HG02798 (cell line): ENCODE results near the gene DBNL.
A peak's percentile ranks its signal among the peaks of the same experiment; 100 is the strongest.

Source experiments
- ATAC-seq: cut with Tn5 transposase; IDR thresholded peaks from one replicate; pipeline ENCODE4 v1.9.1; 2021; ENCODE audit warnings: mild to moderate bottlenecking; ENCODE audit not compliant: unreplicated experiment, poor library complexity

DBNL gene

DNA sequence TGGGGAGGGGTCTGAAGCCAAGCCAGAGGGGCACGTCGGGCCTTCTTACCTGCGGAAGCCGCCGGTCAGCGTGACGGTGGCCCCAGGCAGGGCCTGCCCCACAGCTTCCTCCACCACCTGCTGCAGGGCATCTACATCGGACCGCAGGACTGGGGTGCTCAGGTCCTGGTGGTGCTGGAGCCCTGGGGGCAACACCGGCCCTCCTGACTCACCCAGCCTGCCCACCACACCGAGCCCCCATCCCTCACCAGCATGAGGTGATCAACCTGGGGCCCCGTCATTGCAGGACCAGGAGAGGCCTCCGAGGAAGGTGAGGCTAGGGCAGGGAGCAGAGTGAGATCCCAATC, 29.8 kb downstream of the DBNL start:
- ATAC-seq = no peak

GRCh38 chr7:44075296-44076075, 31.0 kb downstream of the DBNL start:
- ATAC-seq = no peak

DNA sequence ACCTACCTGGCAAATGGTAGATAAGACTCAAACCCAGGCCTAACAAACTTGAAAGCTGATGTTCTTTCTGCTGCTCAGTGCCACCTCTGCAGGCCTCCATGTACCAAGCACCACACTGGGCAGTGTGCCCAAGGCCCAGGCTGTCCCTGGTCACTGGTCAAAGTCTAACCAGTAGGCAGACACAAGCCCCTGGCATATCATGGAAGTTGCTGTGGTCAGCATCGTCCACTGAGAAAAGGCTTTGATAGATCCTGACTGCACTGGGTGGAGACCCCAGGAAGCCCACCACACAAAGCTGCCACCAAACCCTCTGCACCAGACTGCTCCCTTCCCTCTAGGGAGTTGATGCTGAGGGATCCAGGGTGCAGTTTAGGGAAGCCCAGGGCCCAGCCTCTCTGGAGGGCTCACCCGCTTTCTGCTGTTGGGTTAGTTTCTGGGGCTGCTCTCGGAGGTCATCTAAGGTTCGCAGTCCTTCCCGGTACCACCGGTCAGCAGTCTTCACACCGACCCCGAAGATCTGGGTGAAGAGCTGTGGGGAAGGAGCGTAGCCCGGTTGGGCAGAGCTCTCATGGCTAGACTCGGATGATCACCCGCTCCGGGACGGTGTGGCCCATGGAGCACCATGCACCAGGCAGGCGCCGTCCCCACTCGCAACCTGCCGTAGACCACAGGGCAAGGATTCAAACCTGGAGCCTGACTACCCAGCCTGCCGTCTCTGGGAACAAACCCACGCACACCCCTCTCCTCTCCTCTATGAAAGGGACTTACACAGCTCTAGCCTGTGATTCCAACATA, 31.8 kb downstream of the DBNL start:
- no peak for ATAC-seq

- no peak for ATAC-seq
Measured at GRCh38 chr7:44077061-44077460, 32.6 kb downstream of the DBNL start.

GRCh38 chr7:44077681-44078091, 33.2 kb downstream of the DBNL start:
- ATAC-seq = no peak

DNA sequence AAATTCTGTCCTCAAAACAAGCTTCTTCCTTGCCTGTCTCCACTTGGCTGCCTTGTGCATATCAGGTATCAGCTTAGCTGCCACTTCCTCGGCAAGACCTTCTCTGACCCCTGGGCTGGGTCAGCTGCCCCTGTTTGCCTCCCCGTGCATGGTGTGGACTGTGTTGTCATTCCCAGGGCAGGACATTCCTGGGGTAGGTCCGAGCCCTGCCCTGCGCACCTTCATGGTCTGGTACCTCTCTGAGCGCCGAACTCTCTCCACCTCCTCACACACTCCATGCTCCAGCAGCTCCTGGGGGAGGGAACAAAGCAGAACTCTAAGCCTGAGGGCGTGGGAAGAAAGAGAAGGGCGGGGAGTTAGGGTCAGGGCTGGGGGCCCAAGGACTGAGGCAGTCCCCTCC, 34.0 kb downstream of the DBNL start:
- ATAC-seq = no peak

- ATAC-seq = no peak
Measured at GRCh38 chr7:44079331-44080021, 35.0 kb downstream of the DBNL start.

DNA sequence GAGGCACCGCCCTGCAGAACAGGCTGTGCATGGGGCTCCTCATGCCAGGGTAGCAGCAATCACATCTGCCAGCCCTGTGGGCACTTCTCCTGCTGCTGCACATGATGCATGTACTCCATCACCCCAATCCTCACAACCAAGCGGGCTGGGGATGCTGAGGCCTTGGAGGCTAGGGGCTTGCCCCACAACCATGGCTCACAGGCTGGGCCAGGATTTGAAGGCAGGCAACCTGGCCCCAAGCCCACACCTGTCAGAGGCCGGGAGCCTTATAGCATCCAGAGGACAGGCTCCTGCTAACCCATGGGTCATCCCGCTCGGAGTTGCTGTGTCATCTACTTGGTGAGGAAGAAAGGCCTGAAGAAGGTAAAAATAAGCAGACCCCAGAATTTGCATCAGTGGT, 35.6 kb downstream of the DBNL start:
- no peak for ATAC-seq

DNA sequence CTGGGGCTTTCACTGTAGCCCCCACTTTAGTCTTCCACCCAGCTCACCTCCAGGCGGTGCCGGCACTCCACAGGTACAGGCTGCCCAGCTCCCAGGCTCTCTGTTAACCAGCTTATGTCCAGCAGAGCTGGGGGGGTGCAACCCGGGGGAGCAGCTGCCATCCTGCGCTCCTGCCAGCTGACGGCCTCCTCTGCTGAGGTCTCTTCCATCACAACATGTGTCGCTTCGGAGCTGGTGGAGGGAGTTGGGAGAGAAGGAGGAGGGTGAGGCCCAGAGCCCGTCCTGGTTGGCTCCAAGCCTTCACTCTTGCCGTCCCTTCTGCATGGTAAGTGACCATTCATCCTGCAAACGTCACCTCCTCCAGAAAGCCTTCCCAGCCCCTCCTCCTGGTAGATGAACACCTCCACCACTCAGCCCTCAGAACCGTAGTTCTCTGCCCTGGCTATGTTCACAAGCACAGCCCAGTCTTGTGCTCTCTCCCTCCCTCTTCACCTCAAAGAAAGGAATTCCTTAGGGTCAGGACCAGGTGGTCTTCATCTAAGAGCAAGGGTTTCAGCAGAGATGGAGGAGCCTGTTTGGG, 36.3 kb downstream of the DBNL start:
- no peak for ATAC-seq

DNA sequence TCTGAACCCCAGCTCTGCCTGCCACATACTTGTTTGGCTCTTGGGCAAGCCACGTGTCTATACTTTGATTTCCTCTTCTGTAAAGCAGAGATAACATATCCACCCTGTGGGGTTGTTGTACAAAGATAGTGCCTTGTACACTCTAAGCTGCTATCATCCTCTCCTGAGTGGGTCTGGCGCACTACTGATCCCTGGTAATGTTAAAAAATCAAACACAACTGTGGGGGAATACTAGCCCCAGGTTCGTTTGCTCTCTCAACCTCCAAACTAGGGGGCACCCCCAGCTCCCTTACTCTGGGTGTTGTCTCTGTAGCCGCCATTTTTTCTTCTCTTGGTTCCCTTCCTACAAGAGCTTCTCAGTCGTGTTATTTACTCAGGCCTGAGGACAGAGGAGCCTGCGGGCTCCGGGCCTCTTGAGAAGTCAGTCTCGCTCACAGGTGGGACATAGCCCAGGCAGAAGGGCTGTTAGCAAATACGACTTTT, 36.8 kb downstream of the DBNL start:
- ATAC-seq = no peak

GRCh38 chr7:44082541-44083207, 38.2 kb downstream of the DBNL start:
- peak; percentile 96 for ATAC-seq

DNA sequence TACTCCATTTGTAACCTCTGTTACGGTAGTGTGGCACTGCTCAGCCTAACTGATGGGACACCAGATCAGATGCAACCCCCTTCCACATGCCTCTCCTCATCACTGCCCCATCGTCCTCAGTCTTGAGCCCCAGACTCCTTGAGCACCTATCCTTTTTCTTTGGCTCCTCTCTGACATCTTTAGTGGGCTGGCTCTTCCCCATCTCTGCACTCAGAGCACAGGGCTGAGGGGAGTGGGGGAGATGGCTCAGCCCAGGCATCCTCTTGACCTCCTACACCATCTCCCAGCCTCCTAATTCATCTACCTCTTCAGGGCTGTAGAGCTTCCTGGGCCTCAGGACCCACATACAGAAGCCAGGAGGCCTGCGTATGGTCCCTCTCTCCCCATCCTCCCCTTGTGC, 39.3 kb downstream of the DBNL start:
- ATAC-seq = no peak

GRCh38 chr7:44084701-44085100, 40.2 kb downstream of the DBNL start:
- ATAC-seq = no peak

DNA sequence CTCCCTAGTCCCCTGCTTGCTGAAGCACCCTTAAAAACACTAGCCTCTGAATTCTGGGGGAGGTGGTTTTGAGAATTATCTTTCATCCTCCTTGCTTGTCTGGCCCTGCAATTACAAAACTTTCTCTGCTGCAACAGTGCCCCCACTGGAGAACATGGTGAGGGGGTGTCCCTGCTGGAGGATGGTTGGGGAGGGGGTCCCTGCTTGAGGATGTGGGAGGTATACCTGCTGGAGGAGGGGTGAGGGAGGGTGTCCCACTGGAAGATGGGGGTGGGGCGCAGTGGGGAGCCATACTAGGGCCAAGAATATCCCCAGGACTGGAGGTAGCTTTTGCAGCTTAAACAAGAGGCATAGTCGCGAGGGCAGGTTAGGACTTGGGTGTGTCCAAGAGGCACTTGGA, 41.0 kb downstream of the DBNL start:
- no peak for ATAC-seq

GRCh38 chr7:44086627-44087026, 42.1 kb downstream of the DBNL start:
- no peak for ATAC-seq

DNA sequence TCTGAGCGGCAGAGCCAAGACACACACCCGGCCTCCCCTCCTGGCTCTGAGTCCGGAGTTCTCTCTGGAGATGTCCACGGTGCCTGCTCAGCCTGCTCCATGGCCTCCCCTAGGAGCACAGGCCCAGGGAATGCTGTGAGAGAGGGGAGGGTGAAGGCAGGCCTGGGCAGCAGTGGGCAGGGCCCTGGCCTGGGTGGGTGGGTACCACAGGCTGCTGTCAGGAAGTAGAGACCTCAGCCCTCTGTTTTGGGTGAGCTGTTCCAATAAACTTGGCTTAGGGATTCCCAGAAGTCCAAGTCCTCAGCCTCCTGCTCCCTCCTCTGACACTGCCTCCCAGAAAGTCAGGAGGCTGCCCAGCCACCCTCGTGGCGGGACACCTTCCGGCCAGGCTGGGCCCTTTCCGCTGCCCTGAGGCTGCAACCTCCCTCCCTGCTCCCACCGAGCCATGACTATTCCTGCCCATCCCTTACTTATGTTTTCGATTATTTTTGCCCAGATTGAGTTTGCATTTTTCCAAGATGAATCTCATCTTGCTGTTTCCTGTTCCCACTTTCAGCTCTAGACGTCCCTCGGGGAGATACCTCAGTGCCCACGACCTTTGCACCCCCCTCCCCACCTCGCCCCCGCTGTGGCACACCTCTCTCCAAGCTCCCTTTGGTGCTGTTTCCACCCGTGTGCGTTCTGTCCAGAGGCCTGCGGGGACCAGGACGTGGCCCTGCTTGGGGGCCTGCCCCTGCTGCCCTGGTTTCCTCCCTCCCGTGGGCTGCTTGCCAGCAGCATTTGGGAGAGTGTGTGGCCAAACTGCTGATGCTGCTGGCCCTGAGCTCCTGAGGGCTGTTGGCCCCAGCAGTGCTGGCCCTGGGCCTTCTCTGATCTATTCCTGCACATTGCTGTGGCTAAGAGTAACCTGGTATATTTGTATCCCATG, 43.7 kb downstream of the DBNL start:
- ATAC-seq = no peak

GRCh38 chr7:44093102-44093641, 48.7 kb downstream of the DBNL start:
- no peak for ATAC-seq

- no peak for ATAC-seq
Measured at GRCh38 chr7:44094365-44094764, 49.9 kb downstream of the DBNL start.
